ENCODE measurements around the gene SDHB.

SDHB gene

DNA sequence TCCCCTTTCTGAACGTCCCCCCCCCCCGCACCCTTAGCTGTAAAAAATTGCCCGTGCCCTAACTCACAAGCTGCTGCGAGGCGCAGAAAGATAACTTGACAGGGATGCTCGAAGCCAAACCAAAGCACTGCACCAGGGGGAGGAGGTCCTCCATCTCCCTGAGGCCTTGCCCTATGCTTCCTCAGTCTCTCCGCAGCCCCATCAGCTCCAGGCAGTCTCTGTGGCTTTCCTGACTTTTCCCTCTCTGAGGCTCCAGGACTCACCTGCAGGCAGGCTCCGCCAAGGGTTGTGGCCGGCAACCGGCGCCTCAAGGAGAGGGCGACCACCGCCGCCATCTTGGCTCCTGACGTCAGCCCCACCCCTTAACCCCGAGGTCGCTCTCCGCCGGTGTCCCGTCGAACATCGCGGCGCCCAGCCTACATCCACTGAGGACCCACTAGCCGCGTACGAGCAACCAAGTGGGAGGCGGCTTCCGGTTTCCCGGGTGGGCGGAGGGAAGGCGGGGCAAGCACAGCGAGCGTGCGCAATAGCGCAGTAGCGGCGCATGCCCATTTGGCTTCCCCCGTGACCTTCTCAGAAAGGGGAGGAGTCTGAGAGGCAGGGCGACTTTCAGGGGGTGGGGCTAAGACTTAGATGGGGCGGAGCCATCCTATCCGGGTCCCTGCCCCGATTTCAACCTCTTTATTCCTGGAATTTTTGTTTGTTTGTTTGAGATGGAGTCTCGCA, at the start of gene SDHB:
Gene SDHB, minus strand, starts transcription at position 348 of the 726 bp plus-strand sequence. Its CDS starts 13 bp downstream, at position 335.
- DNase-seq (ENCODE audit: low read depth in 1 of 2, low spot score in 1 of 2) = peak; percentile 97 to 99

DNA sequence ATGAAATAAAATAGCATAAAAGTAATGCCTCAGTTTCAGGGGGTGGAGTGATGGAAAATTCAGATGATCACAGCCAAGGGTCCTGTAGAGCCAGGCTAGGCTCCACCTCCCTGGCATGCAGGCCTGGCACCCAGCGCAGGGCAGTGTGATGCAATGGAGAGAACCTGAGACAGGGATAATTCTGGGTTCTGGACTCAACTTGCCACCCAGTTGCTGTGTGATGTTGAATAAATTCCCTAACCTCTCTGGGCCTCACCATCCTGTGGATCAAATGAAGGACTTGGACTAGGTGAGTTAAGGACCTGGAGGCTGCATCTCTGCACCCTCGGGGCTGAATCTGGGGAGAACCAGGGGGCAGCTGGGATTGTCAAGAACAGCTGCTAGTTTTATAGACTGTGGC, 48.4 kb upstream of the SDHB start:
- no peak for DNase-seq (ENCODE audit: low read depth in 1 of 2, low spot score in 1 of 2)

DNA sequence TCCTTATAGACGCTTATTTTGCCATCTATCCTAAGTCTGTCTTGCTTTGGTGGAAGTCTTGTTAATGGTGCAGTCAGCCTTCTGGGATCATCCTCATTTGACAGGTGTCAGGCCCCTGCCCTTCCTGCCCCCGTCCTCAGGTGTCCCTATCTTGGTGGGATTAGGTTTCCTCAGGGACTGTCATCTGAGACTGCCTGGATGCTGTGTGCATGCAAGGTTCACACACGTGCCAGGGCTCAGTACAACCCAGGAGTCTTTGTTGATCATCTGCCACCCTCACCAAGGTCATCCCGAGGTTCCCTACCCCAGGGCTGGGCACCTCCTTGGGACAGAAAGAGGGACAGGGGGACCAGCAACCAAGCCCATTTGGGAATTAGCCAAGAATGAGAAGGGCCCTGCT, 47.4 kb upstream of the SDHB start:
- DNase-seq (ENCODE audit: low read depth in 1 of 2, low spot score in 1 of 2) = no peak

DNA sequence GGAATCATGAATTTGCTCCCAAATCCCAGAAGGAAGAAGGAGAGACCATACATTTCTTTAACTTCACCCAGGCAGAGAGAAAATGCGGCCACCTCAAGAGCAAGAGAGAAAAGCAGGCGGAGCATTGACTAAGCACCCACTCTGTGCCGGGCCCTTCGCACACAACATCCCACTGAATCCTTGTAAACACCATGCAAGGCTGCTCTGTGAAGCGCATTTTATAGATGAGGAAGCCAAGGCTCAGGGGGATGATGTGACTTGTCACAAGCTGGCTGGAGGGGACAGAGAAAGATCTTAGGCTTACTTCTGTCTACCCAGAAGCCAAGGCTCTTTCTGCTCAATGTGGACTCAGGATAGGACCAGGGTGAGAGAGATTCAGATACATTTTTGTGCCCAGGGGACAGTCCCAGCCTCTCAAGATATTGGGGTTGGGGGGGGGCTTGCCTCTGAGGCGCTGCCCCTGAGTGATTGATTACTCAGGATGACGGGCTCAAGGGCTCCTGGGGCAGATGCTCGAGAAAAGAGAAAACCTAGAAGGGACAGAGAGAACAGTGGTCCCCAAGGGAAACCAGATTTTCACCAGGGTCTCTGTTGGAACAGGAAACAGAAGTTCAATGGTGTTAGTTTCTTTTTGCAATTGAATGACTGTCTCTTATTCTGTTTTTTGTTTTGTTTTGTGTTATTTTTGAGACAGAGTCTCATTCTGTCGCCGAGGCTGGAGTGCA, 45.9 kb upstream of the SDHB start:
- DNase-seq (ENCODE audit: low read depth in 1 of 2, low spot score in 1 of 2) = no peak

DNA sequence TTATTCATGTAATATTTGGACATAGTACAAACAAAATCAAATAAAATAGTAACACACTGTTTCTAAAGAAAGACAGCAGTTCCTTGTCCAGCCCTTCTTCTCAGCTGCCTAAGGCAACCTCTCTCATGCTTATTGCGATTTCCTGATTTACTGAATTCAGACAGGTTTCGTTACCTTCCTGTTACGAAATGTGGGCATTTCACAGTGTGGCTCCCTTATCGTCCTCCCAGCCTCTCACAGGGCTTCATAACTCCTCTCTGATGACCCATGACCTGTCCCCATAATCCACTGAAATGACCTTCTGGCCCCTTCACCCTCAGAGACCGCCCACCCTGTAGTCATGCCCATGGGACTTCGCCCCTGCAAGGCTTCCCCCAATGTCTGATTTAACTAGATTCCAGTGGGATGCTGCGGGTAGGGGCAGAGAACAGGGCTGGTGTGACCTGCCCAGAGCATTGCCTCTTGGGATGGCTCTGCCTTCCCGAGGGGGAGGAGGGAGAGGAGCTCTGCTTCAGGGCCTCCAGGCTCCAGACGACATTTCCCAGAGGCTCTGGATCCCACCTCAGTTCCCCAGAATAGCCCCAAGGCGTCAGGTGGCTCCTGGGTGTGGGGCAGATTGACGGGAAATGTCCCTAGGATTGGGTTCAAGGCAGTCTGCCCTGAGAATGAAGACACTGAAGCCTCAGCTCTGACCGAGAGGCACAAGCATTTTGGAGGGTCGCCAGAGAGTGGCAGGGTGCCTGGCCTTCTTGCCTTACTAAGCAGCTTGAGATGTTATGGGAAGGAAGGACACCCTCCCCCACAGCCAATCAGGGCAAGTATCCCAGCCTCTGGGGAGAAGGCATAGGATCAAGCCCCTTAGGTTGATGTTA, 44.9 kb upstream of the SDHB start:
- no peak for DNase-seq (ENCODE audit: low read depth in 1 of 2, low spot score in 1 of 2)

DNA sequence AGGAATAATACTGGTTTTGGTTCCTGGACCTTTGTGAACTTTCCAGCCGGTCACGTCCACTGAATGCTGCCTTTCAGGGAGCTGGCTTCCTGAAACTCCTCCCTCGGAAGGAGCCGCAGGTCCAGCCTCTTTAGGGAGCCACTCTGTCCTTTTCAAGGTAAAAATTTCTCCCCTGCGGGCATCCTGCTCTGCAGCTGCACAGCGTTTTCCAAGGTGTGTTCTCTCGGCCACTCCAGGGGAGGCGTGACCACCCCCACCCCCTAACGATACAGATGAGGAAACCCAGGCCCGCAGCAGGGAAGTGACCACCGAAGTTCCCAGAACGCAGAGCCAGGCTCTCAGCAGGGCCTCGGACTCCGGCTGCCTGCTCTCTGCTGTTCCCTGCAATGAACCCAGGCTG, 44.0 kb upstream of the SDHB start:
- no peak for DNase-seq (ENCODE audit: low read depth in 1 of 2, low spot score in 1 of 2)

DNA sequence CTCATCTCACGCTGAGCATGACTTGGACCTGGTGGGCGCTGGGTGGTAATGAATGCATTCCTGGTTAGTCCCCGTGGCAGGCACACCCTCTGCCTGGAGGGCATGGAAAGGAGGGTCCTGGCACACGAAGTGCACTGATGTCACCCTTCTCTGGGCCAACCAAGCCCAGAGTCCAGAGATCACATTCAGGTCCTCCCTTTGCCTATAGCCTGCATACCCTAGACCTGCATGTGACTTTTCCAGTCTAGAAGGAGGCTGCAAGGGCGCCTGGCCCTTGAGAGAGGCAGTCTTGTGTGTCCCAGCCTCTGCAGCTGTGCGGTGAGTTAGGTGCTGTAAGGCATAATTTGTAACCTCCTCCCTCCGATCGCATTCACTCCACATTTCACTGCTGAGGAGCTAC, 43.3 kb upstream of the SDHB start:
- no peak for DNase-seq (ENCODE audit: low read depth in 1 of 2, low spot score in 1 of 2)

DNA sequence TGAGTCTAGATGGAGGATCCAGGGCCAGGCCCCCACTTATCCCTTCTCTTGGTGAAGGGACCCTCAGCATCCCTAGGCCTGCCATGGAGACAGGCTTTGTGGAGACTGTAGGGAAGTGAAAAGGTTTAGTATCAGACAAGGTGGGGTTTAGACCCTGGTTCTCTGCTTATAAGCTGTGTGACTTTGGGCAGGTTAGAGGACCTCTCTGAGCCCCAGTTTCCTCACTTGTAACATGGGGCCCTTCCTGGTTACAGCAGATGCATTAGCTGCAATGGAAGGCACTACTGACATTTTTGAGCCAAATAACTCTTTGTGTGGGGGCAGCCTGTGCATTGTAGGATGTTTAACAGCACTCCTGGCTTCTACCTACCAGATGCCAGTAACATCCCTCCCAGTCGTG, 42.8 kb upstream of the SDHB start:
- DNase-seq (ENCODE audit: low read depth in 1 of 2, low spot score in 1 of 2) = no peak

DNA sequence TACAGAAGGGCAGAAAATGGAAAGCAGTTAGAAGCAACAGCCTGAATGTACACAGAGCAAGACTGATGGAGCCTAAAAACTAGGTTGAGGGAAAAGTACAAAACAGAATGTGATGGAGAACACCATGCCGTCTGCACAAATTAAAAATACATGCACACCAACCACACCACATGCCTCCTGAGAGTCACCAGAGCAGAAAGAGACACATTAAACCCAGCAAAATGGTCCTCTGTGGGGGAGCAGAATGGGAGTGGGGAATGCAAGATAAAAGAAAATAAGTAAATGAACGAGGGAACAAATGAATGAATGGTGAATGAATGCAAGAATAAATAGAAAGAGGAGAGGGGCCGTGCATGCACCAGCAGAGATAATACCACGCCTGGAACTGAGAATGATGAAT, 41.3 kb upstream of the SDHB start:
- DNase-seq (ENCODE audit: low read depth in 1 of 2, low spot score in 1 of 2) = no peak

DNA sequence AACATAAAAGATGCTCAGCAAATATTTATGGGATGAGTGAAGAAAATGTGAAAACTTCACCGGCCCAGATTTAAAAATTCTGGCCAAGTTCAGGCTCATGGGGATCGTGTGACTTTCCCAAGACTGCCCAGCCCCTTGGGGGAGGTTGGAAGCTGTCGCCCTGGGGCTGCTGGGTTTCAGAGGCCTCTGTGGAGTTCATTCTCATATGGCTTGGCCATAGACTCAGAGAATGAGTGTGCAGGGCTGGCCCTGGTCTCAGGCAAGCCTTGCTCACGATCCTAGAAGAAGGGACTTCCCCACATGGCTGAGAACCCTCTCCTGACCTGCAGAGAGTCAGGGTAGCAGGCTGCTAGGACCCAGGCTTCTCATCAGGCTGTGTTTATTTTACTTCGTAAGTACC, 40.8 kb upstream of the SDHB start:
- DNase-seq (ENCODE audit: low read depth in 1 of 2, low spot score in 1 of 2) = no peak

DNA sequence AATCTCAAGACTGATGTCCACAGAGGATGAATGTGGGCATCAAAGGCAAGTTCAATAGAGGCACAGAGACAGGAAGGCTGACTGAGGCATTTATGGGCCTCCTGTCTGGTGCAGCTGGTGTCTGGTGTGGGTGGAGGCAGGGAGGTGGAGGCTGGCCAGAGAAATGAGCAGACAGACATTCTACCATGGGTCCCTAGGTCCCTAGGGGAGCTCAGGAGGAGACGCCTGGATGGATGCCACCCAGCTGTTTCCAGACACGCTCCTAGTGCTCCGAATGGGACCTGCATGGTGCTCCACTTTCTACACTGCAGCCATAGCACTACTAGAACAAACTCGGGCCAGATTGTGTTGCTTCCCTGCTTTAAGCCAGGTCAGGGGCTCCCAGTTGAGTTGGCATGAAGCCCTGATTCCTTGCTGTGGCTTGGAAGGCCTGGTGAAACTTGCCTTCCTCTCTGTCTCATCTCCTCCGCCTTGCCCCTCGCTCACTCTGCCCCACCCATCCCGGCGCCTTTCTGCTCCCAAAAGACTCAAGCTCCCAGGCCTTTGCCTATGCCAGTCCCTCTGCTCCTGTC, 40.1 kb upstream of the SDHB start:
- no peak for DNase-seq (ENCODE audit: low read depth in 1 of 2, low spot score in 1 of 2)

DNA sequence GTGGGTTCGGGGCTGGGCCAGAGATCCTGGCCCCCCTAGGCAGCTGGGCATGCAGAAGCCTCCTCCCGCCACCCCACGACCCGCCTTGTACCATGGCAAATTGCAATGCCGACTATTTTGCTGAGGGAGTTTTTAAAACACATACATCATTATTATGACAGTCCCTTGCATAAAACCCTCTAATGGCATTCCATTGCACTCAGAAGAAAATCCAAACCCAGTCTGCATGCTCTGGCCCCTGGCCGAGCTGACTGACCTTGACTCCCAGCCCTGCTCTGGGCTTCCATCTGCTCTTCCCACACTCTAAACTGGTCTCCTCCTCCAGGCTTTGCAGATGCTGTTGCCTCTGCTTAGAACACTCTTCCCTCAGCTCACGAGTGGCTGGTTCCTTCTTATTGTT, 37.4 kb upstream of the SDHB start:
- DNase-seq (ENCODE audit: low read depth in 1 of 2, low spot score in 1 of 2) = no peak

DNA sequence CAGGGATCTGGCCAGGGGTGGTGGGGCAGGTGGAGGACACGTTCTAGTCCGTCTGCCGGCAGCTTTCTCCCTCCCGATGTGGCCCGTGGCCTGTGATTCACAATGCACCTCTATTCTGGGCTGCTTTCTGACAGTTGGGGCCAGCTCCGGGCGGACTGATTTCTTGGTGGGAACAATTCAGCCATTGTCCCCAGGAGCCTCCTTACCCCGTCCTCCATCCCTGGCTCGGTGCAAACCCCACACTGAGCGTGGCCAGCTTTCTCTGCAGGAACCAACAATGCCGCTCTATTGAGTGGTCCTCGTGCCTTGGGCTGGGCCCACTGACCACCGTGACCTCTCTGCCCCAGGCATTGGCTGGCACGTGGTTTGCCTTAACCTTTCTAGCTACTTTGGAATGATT, 35.7 kb upstream of the SDHB start:
- DNase-seq (ENCODE audit: low read depth in 1 of 2, low spot score in 1 of 2) = no peak

DNA sequence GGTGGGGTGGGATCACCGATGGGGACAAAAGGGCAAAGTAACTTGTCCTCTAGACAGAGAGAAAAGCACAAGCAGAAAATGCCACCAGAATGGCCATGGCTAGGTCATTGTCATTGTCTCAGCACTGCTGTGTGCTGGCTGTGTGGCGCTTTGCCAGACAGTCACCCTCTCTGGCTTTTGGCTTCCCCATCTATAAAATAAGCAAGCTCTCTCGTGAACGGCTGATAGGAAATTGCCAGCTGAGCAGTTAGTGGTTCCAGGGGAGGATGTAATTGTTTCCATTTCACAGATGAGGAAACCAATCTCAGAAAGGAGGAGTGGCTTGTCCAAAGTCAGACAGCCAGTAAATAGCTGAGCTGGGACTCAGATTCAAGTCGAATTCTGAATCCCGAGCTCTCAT, 32.9 kb upstream of the SDHB start:
- DNase-seq (ENCODE audit: low read depth in 1 of 2, low spot score in 1 of 2) = no peak

DNA sequence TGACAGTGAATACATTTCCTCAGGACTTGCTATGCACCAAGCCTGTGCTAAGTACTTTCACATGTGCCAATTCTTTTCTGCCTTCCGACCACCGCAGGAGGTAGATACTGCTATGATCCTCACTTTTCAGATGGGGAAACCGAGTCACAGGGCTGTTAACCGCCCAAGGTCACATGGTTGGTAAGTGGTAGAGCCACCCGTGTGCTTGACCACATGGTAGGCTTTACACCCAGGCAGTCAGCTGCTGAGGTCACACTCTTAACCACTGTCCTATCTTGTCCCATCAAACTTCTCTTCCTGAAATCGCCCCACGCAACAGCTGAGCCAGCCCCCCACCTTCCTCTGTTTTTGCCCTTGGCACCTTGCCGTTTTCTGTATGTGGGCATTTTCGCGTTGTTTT, 31.0 kb upstream of the SDHB start:
- DNase-seq (ENCODE audit: low read depth in 1 of 2, low spot score in 1 of 2) = no peak

DNA sequence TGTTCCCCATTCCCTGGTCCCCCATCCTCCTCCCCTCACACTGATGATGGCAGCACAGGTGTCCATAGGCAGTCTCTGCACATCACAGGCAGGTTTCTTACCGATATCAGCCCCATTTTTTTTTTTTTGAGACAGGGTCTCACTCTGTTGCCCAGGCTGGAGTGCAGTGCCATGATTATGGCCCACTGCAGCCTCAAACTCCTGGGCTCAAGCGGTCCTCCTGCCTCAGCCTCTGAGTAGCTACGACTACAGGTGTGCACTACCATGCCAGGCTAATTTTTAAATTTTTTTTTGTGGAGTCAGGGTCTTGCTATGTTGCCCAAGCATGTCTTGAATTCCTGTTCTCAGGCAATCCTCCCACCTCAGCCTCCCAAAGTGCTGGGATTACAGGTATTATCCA, 28.9 kb upstream of the SDHB start:
- DNase-seq (ENCODE audit: low read depth in 1 of 2, low spot score in 1 of 2) = no peak

DNA sequence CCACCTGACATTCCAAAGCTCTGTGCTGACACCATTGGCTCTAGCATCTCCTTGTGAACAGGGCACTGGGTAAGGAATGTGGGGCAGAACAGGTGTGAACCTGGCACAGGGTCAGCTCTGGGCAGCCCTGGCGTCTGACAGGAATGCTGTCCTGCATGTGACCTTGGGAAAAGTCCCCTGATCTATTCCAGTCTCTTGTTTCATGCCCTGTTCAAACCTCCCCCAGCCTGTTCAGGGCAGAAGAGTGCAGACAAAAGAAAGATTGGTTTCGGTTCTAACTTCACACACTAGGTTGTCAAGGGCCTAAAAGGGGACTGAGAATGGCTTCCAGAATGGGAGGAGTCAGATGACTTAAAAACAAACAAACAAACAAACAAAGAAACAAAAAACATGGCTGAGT, 27.6 kb upstream of the SDHB start:
- no peak for DNase-seq (ENCODE audit: low read depth in 1 of 2, low spot score in 1 of 2)

DNA sequence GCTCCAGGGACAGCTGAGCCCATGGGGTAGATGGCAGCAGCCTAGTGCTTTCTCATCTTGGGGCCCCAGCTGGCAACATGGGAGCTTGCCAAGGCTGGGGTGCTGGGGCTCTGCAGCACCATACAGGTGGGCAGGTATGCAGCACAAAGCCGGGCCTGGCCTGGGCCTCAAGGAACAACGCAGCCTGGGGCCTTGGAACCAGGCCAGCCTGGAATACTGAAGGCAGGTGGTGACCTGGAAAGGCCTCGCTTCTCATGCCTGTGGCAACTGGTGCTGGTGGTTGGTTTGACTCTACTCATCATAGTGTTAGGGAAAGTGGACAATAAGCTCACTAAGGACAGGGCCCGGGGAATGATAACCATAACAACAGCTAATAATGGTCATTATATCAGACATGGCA, 27.0 kb upstream of the SDHB start:
- no peak for DNase-seq (ENCODE audit: low read depth in 1 of 2, low spot score in 1 of 2)

DNA sequence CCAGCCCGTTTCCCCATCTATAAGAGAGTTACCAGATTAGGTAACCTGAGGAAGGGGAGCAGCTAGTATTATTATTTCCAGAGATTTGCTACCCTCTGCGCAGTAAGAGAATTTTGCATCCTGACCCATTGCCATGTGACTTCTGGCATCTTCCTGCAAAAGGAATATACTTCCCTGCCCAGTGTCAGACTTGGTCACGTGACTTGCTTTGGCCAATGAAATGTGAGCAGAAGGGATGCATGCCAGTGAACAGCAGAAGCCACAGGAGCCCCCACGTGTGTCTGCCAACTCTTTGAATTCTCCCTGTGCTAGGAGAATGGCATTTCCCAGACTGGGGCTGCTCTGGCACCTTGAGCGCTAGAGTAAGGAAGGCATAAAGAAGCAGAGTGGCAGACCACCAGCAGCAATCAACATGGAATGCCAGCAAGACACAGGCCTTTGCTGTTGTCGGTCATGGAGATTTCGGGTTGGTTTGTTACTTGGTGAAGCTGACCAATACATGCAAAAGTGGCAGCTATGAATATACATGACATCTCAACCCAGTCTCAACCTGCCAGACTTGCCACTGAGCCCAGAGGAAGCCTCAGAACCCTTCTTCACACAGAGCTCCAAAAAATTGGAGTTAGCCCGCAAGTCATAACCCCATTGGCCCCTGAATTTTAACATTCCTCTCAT, 26.4 kb upstream of the SDHB start:
- no peak for DNase-seq (ENCODE audit: low read depth in 1 of 2, low spot score in 1 of 2)

DNA sequence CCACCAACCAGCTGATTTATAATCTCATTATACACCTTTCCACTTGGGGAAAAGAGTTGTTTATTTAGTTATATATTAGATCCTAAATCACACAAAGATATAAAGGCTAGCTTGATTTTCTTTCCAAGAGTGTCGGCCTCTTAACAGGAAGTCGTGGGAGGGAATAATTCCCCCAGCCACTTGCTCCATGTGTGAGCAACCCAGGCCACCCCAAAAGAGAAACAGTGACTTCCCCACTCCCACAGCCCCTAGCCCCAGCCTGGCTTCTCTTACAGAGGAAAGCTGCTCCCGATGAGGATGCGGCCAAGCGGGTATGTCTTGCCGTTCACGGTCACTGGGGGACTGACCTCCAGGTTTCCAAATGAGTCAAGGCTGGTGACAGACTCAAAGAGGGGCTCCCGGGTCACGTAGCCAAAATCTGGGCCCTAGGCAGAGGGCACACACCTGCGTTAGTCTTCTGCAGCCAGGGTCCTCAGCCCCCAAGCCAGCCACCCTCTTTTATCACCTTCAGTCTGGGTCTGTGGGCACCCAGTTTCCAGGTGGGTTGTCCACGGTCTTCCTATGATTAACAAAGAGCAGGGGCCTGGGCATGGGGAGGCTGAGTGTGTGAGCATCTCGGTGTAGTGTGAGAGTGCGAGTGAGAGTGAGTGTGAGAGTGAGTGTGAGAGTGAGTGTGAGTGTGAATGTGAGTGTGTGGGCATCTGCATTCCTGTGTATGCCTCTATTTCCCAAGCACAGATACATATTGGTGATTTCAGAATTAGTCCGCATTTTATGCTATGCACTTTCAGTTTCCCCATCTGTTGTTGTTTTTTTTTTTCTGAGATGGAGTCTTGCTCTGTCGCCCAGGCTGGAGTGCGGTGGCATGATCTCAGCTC, 25.4 kb upstream of the SDHB start:
- no peak for DNase-seq (ENCODE audit: low read depth in 1 of 2, low spot score in 1 of 2)

Measured in activated T-helper 1 cell treated with anti-CD3 and anti-CD28 coated beads, Interleukin-2, amount 50 U/mL, for 16 hours (primary cell).